GM23338 (cell line): ENCODE results near the gene TXNDC9. TPM values are rescaled to one million over a fixed set of nuclear protein-coding genes. Genes with fewer than 3 reads are reported as not detected.

Source experiments
- ATAC-seq: fragments of 200-7000 bp; cut with Tn5 transposase; 3 replicates; pipeline ENCODE4 v1.9.1; 2020
- DNase-seq: peaks from one replicate; pipeline ENCODE4 v3.0.0-alpha.2; 2015; ENCODE audit warnings: low spot score
- H2AFZ ChIP-seq: fragments of 200-600 bp; sonication (generic); 2 replicates; pipeline ENCODE4 v1.8.0; 2016; ENCODE audit warnings: antibody characterized with exemption, mild to moderate bottlenecking, moderate library complexity
- H3F3A ChIP-seq: fragments of 200-600 bp; sonication (generic); replicated peaks from 2 replicates; pipeline ENCODE4 v1.8.0; 2017; ENCODE audit warnings: antibody characterized with exemption, mixed run types, low read depth
- H3K27ac ChIP-seq: fragments of 200-600 bp; sonication (generic); 2 replicates; pipeline ENCODE4 v1.6.1; 2016; ENCODE audit warnings: low read depth
- H3K27me3 ChIP-seq: fragments of 200-600 bp; sonication (generic); 2 replicates; pipeline ENCODE4 v1.8.0; 2016; ENCODE audit warnings: mild to moderate bottlenecking, mixed run types, moderate library complexity; ENCODE audit not compliant: insufficient read depth
- H3K36me3 ChIP-seq: fragments of 200-600 bp; sonication (generic); 2 replicates; pipeline ENCODE4 v1.8.0; 2016; ENCODE audit warnings: mild to moderate bottlenecking; ENCODE audit not compliant: insufficient read depth
- H3K4me1 ChIP-seq: fragments of 200-600 bp; sonication (generic); 2 replicates; pipeline ENCODE4 v1.8.0; 2016; ENCODE audit warnings: mild to moderate bottlenecking, moderate library complexity; ENCODE audit not compliant: insufficient read depth
- H3K4me2 ChIP-seq: fragments of 200-600 bp; sonication (generic); 2 replicates; pipeline ENCODE4 v1.7.1; 2017; ENCODE audit warnings: mixed run types
- H3K4me3 ChIP-seq: fragments of 200-600 bp; sonication (generic); 2 replicates; pipeline ENCODE4 v1.6.1; 2016; ENCODE audit warnings: mixed run types
- H3K79me2 ChIP-seq: fragments of 200-600 bp; sonication (generic); replicated peaks from 2 replicates; pipeline ENCODE4 v1.8.0; 2017; ENCODE audit warnings: mild to moderate bottlenecking; ENCODE audit not compliant: insufficient read depth
- H3K9me2 ChIP-seq: fragments of 200-600 bp; sonication (generic); 2 replicates; pipeline ENCODE4 v1.8.0; 2017; ENCODE audit not compliant: insufficient read depth
- H4K20me1 ChIP-seq: fragments of 200-600 bp; sonication (generic); replicated peaks from 2 replicates; pipeline ENCODE4 v1.8.0; 2017; ENCODE audit warnings: mild to moderate bottlenecking; ENCODE audit not compliant: insufficient read depth
- H3K27ac Mint-ChIP-seq: 2 replicates; pipeline ENCODE4 v1.8.0; 2020; ENCODE audit warnings: inconsistent platforms, mild to moderate bottlenecking, moderate library complexity, mixed read lengths
- H3K27me3 Mint-ChIP-seq: 3 replicates; pipeline ENCODE4 v1.8.0; 2022; ENCODE audit warnings: low read depth, mild to moderate bottlenecking, moderate library complexity, mixed read lengths, inconsistent platforms; ENCODE audit not compliant: insufficient read depth, poor library complexity
- H3K36me3 Mint-ChIP-seq: 3 replicates; pipeline ENCODE4 v1.8.0; 2021; ENCODE audit warnings: low read depth, mild to moderate bottlenecking, inconsistent platforms, moderate library complexity, mixed read lengths
- H3K4me1 Mint-ChIP-seq: 3 replicates; pipeline ENCODE4 v1.8.0; 2020; ENCODE audit warnings: mild to moderate bottlenecking, inconsistent platforms, mixed read lengths
- H3K4me3 Mint-ChIP-seq: 3 replicates; pipeline ENCODE4 v1.8.0; 2021; ENCODE audit warnings: moderate library complexity, mild to moderate bottlenecking, inconsistent platforms, mixed read lengths
- H3K9me3 Mint-ChIP-seq: 3 replicates; pipeline ENCODE4 v1.8.0; 2020; ENCODE audit warnings: moderate library complexity, mild to moderate bottlenecking, inconsistent platforms, mixed read lengths
- CREB1 ChIP-seq: fragments of 250-450 bp; sonication (Bioruptor Pico); IDR thresholded peaks from 2 replicates; pipeline ENCODE4 v1.5.0; 2020; ENCODE audit warnings: low read depth, mild to moderate bottlenecking, moderate library complexity
- ETS1 ChIP-seq: IDR thresholded peaks from 2 replicates; pipeline ENCODE4 v1.6.1; 2016; ENCODE audit warnings: antibody characterized with exemption
- JUNB ChIP-seq: IDR thresholded peaks from one replicate; pipeline ENCODE4 v1.6.1; 2016; ENCODE audit warnings: antibody characterized with exemption; ENCODE audit not compliant: unreplicated experiment
- ZNF114 ChIP-seq: fragments of 250-450 bp; sonication (Bioruptor Pico); IDR thresholded peaks from 2 replicates; pipeline ENCODE4 v1.5.0; 2020; ENCODE audit warnings: mild to moderate bottlenecking, moderate library complexity
- ZNF331 ChIP-seq: fragments of 250-450 bp; sonication (Bioruptor Pico); IDR thresholded peaks from 2 replicates; pipeline ENCODE4 v1.5.0; 2020; ENCODE audit warnings: low read depth, mild to moderate bottlenecking, moderate library complexity
- ZNF462 ChIP-seq: fragments of 250-450 bp; sonication (Bioruptor Pico); IDR thresholded peaks from 2 replicates; pipeline ENCODE4 v1.5.0; 2020; ENCODE audit warnings: mild to moderate bottlenecking, moderate library complexity
- polyA plus RNA-seq: library from polyadenylated mRNA; unstranded; fragments of >200 nt; fragmentation: Nextera tagmentation; extraction: Ambion mirVana; gene quantifications from 2 replicates; pipeline ENCODE4 v1.2.1, GENCODE V29; 2016
- total RNA-seq: library from RNA; depleted of rRNA; stranded (reverse); fragments of >200 nt; shearing (Covaris generic); gene quantifications from 2 replicates; pipeline ENCODE4 v1.2.3, GENCODE V29; 2014

The TXNDC9 gene
- total and polyA plus RNA-seq, 2 experiments from 2014 or later: 54.4 to 67.4 TPM

DNA sequence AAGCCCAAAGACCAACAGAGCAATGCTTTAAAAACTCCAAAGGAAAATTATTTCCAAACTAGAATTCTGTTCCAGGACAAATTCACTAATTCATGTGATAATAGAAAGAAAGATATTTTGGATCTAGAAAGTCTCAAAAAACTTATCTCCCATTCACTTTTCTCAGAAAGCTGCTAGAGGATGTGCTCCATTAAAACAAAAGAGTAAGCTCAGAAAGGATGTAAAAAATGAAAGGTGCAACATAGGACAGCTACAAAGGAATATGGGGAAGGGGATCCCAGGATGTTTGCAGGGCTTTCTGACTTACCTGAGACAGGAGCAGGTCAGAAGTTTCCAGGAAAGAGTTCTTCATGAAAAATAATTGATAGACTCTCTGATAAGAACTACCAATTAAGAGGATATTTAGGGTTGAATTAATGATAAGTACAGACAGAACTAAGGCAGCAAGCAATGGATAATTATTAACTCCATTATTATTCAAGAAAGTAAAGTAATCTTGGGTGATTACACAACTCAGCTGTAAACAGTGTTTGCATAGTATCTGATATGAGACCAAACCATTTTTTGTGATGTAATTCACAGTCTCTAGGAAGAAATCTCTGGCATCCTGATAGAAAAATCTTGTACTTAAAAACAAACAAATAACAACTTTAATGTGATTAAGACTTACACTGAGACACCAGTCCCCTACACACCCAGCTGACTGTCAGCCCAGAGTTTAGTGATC is 56.0 kb downstream of the TXNDC9 start:
- no peak overlapping the region for H3K4me3 Mint-ChIP-seq
- ATAC-seq (no peak), DNase-seq (no peak)
- no peak overlapping the region for H3K27ac Mint-ChIP-seq
- H3K4me1 ChIP-seq: peaks cover 12% of the 10 kb centered on the region; the same call in 1 of the 2 replicates
- no peaks in the 10 kb centered on the region for H3F3A ChIP-seq
- peaks cover 5% of the 10 kb centered on the region for H3K27me3 Mint-ChIP-seq
- H3K9me2 ChIP-seq: no peaks in the 10 kb centered on the region
- TF ChIP-seq ZNF462 (no peak), CREB1 (CRISPR knock-in tag) (no peak), ZNF114 (CRISPR knock-in tag) (no peak), JUNB (no peak), ZNF331 (CRISPR knock-in tag) (no peak)
- no peaks in the 10 kb centered on the region for H3K79me2 ChIP-seq
- H3K36me3 Mint-ChIP-seq: peaks cover 21% of the 10 kb centered on the region; the same call in 2 of the 3 replicates
- peaks cover 38% of the 10 kb centered on the region for H3K9me3 Mint-ChIP-seq
- no peak overlapping the region for H3K4me3 ChIP-seq
- peaks cover 15% of the 10 kb centered on the region for H3K4me1 Mint-ChIP-seq
- H4K20me1 ChIP-seq: no peaks in the 10 kb centered on the region
- no peak overlapping the region for H3K4me2 ChIP-seq
- no peak overlapping the region for H3K27ac ChIP-seq
- H3K27me3 ChIP-seq: no peaks in the 10 kb centered on the region
- H3K36me3 ChIP-seq: no peaks in the 10 kb centered on the region
- no peak overlapping the region for H2AFZ ChIP-seq

DNA sequence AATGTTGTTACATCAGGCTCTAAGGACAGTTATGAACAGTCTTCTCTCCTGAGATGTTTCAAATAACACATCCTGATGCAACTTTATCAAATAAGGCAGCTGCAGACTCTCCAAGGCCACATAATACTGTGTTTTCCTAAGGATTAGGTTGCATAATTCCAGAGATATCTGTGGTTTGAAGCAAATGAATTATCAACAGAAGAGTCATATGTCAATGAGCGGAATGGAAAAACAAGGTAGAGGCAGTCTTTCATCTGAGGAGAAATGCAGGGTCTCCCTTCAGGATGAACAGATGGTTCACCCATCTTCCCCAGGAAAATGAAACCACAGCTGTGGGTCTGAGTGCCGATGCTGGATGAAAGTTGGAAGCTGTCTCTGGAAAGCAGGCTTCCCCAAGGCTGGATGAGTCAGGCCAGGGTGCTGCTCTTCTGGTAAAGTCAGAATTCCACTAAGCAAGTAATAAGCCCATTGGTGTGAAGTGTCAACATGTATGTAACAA is 57.3 kb downstream of the TXNDC9 start:
- ATAC-seq: no peak
- no peak overlapping the region for H3K4me3 Mint-ChIP-seq
- no peak for TF ChIP-seq ETS1

More for the DNA sequence above, 57.3 kb downstream of the TXNDC9 start:
- H3K4me3 ChIP-seq: no peak overlapping the region
- H4K20me1 ChIP-seq: no peaks in the 10 kb centered on the region
- peaks cover 12% of the 10 kb centered on the region; the same call in 1 of the 2 replicates for H3K4me1 ChIP-seq
- no peaks in the 10 kb centered on the region for H3K27me3 ChIP-seq
- no peak overlapping the region for H3K27ac ChIP-seq
- Mint-ChIP-seq H3K36me3 (peaks cover 21% of the 10 kb centered on the region; the same call in 2 of the 3 replicates), H3K27ac (no peak overlapping the region), H3K27me3 (peaks cover 5% of the 10 kb centered on the region), H3K9me3 (peaks cover 42% of the 10 kb centered on the region), H3K4me1 (peaks cover 15% of the 10 kb centered on the region)
- no peaks in the 10 kb centered on the region for H3K79me2 ChIP-seq
- H2AFZ ChIP-seq: no peak overlapping the region
- H3K4me2 ChIP-seq: no peak overlapping the region
- H3K36me3 ChIP-seq: no peaks in the 10 kb centered on the region
- DNase-seq: no peak
- no peaks in the 10 kb centered on the region for H3F3A ChIP-seq
- no peaks in the 10 kb centered on the region for H3K9me2 ChIP-seq
